NCI-H69 (cell line): Measurements from ENCODE around the gene GSTP1.
A peak's percentile ranks its signal among the peaks of the same experiment; 100 is the strongest.
"Not testable (repeated sequence)": the region's sequence is repeated elsewhere in the genome, so short reads cannot be mapped to it uniquely, and the experiment has no call there.

Experiments used
- DNase-seq: peaks from one replicate; lab custom pipeline; 2025; lab: John Stamatoyannopoulos, UW

Gene GSTP1

GRCh38 chr11:67615728-67616430 is 32.3 kb downstream of the GSTP1 start:
- DNase-seq, result peak; percentile 41

- no peak for DNase-seq
Measured at GRCh38 chr11:67616431-67617242, 33.0 kb downstream of the GSTP1 start.

GRCh38 chr11:67617243-67617953 is 33.8 kb downstream of the GSTP1 start:
- no peak for DNase-seq

- not testable (repeated sequence) for DNase-seq
Measured at GRCh38 chr11:67618901-67619659, 35.5 kb downstream of the GSTP1 start.

- not testable (repeated sequence) for DNase-seq
Measured at GRCh38 chr11:67619683-67620618, 36.3 kb downstream of the GSTP1 start.

- DNase-seq, result not testable (repeated sequence)
Measured at GRCh38 chr11:67620621-67621020, 37.0 kb downstream of the GSTP1 start.

- DNase-seq, result not testable (repeated sequence)
Measured at GRCh38 chr11:67621928-67622327, 38.3 kb downstream of the GSTP1 start.

GRCh38 chr11:67622905-67623304 is 39.3 kb downstream of the GSTP1 start:
- not testable (repeated sequence) for DNase-seq

- not testable (repeated sequence) for DNase-seq
Measured at GRCh38 chr11:67623795-67624194, 40.2 kb downstream of the GSTP1 start.

GRCh38 chr11:67626131-67626833 is 42.7 kb downstream of the GSTP1 start:
- DNase-seq, result not testable (repeated sequence)

GRCh38 chr11:67626970-67627369 is 43.4 kb downstream of the GSTP1 start:
- no peak for DNase-seq

- DNase-seq, result no peak
Measured at GRCh38 chr11:67627441-67627811, 43.8 kb downstream of the GSTP1 start.

GRCh38 chr11:67627812-67628624 is 44.4 kb downstream of the GSTP1 start:
- DNase-seq, result no peak

- no peak for DNase-seq
Measured at GRCh38 chr11:67628710-67629385, 45.2 kb downstream of the GSTP1 start.

GRCh38 chr11:67629386-67630227 is 46.0 kb downstream of the GSTP1 start, which contains the start of gene NUDT8:
Gene NUDT8 (minus strand): TSS chr11:67629937. CDS start chr11:67629911, 26 bp downstream.
- peak; percentile 92 for DNase-seq

GRCh38 chr11:67630228-67630942 is 46.8 kb downstream of the GSTP1 start:
- peak; percentile 98 for DNase-seq

- DNase-seq, result no peak
Measured at GRCh38 chr11:67630943-67631331, 47.3 kb downstream of the GSTP1 start.
